Liver (tissue), 9 donors: ENCODE measurements around the gene ORMDL3. TPM values are rescaled to one million over a fixed set of nuclear protein-coding genes. Genes with fewer than 3 reads are reported as not detected.

ENCODE experiments used
- DNase-seq: peaks from one replicate; pipeline ENCODE4 v3.0.0-alpha.2; 2017; ENCODE audit warnings: low spot score
- H3K27ac ChIP-seq, 2 donors: one replicate each; pipeline ENCODE4 v1.7.0; 2013; ENCODE audit warnings: inconsistent platforms in 2 of 2, low read length in 2 of 2, control low read depth in 1 of 2, low read depth in 1 of 2, mild to moderate bottlenecking in 1 of 2
- H3K27me3 ChIP-seq, 4 donors: one replicate each; pipeline versions ENCODE4 v1.6.1 to v1.7.0; 2013; ENCODE audit warnings: low read length in 3 of 4, inconsistent platforms in 1 of 4, mild to moderate bottlenecking in 1 of 4, moderate library complexity in 1 of 4; ENCODE audit not compliant: control insufficient read depth in 4 of 4, insufficient read depth in 4 of 4
- H3K36me3 ChIP-seq, 4 donors: one replicate each; pipeline versions ENCODE4 v1.6.1 to v1.7.0; 2013; ENCODE audit warnings: low read length in 3 of 4, mild to moderate bottlenecking in 3 of 4, low read depth in 1 of 4, moderate library complexity in 1 of 4; ENCODE audit not compliant: control insufficient read depth in 4 of 4, insufficient read depth in 3 of 4
- H3K4me1 ChIP-seq, 4 donors: one replicate each; pipeline versions ENCODE4 v1.6.1 to v1.7.0; 2013; ENCODE audit warnings: low read length in 3 of 4, mild to moderate bottlenecking in 3 of 4, moderate library complexity in 1 of 4; ENCODE audit not compliant: control insufficient read depth in 4 of 4, insufficient read depth in 4 of 4
- H3K4me3 ChIP-seq, 3 donors: one replicate each; pipeline versions ENCODE4 v1.6.1 to v1.7.0; 2013; ENCODE audit warnings: low read length in 3 of 3, control low read depth in 1 of 3, low read depth in 1 of 3, mild to moderate bottlenecking in 1 of 3
- H3K9ac ChIP-seq, 2 donors: one replicate each; pipeline ENCODE4 v1.7.0; 2013; ENCODE audit warnings: low read length in 2 of 2, mild to moderate bottlenecking in 2 of 2, moderate library complexity in 2 of 2, control low read depth in 1 of 2, low read depth in 1 of 2
- H3K9me3 ChIP-seq, 4 donors: one replicate each; pipeline versions ENCODE4 v1.6.1 to v1.7.0; 2013; ENCODE audit warnings: low read length in 3 of 4; ENCODE audit not compliant: control insufficient read depth in 4 of 4
- ATF3 ChIP-seq: IDR thresholded peaks from 2 replicates; pipeline ENCODE4 v1.6.1; 2016; ENCODE audit warnings: antibody characterized with exemption
- CTCF ChIP-seq: fragments of 150-350 bp; IDR thresholded peaks from 2 replicates; pipeline ENCODE4 v1.5.1; 2017; ENCODE audit warnings: improper control_type of control experiment, low read depth, low read length; ENCODE audit not compliant: missing input control
- EGR1 ChIP-seq, 2 donors: IDR thresholded peaks; 2 replicates each; pipeline ENCODE4 v1.6.1; 2016 to 2018; ENCODE audit warnings: antibody characterized with exemption in 2 of 2, low read depth in 2 of 2
- FOXA1 ChIP-seq: IDR thresholded peaks from 2 replicates; pipeline ENCODE4 v1.6.1; 2016; ENCODE audit warnings: antibody characterized with exemption
- FOXA2 ChIP-seq: IDR thresholded peaks from 2 replicates; pipeline ENCODE4 v1.6.1; 2016; ENCODE audit warnings: antibody characterized with exemption
- GABPA ChIP-seq, 2 donors: IDR thresholded peaks in 1 of 2; conservative IDR thresholded peaks in 1 of 2; 2 replicates each; pipeline ENCODE4 v1.6.1; 2016; ENCODE audit warnings: antibody characterized with exemption in 2 of 2, mild to moderate bottlenecking in 1 of 2, moderate library complexity in 1 of 2
- HNF4A ChIP-seq, 2 donors: conservative IDR thresholded peaks; 2 replicates each; pipeline ENCODE4 v1.6.1; 2016; ENCODE audit warnings: antibody characterized with exemption in 2 of 2, mild to moderate bottlenecking in 2 of 2
- HNF4G ChIP-seq: IDR thresholded peaks from 2 replicates; pipeline ENCODE4 v1.6.1; 2016; ENCODE audit warnings: antibody characterized with exemption
- JUND ChIP-seq, 2 donors: IDR thresholded peaks; 2 replicates each; pipeline ENCODE4 v1.6.1; 2016; ENCODE audit warnings: antibody characterized with exemption in 2 of 2
- NR2F2 ChIP-seq: IDR thresholded peaks from 2 replicates; pipeline ENCODE4 v1.6.1; 2016; ENCODE audit warnings: antibody characterized with exemption
- RAD21 ChIP-seq, 2 donors: IDR thresholded peaks; 2 replicates each; pipeline ENCODE4 v1.6.1; 2016; ENCODE audit warnings: antibody characterized with exemption in 2 of 2, mild to moderate bottlenecking in 2 of 2
- RXRA ChIP-seq, 2 donors: IDR thresholded peaks; 2 replicates each; pipeline ENCODE4 v1.6.1; 2017 to 2018; ENCODE audit warnings: antibody characterized with exemption in 2 of 2, mild to moderate bottlenecking in 1 of 2
- SP1 ChIP-seq: IDR thresholded peaks from 2 replicates; pipeline ENCODE4 v1.6.1; 2018; ENCODE audit warnings: antibody characterized with exemption, mild to moderate bottlenecking
- TAF1 ChIP-seq: conservative IDR thresholded peaks from 2 replicates; pipeline ENCODE4 v1.6.1; 2016; ENCODE audit warnings: antibody characterized with exemption, mild to moderate bottlenecking
- YY1 ChIP-seq: IDR thresholded peaks from 2 replicates; pipeline ENCODE4 v1.6.1; 2016; ENCODE audit warnings: antibody characterized with exemption, mild to moderate bottlenecking
- ZBTB33 ChIP-seq: IDR thresholded peaks from 2 replicates; pipeline ENCODE4 v1.6.1; 2016; ENCODE audit warnings: antibody characterized with exemption
- WGBS: extraction: QIAGEN DNeasy Blood & Tissue Kit; methylation state at CpG from one replicate; pipeline ENCODE4 v1.1.7; 2013; 5-methylcytosine and 5-hydroxymethylcytosine counted together
- polyA plus RNA-seq, 2 donors: library from polyadenylated mRNA; stranded (reverse) in 1 of 2; unstranded in 1 of 2; fragments of 200-250 nt in 1 of 2; fragments of >200 nt in 1 of 2; fragmentation: Nextera tagmentation in 1 of 2; extraction: Ambion mirVana in 1 of 2; gene quantifications; one replicate each; pipeline versions ENCODE4 v1.2.1 to v1.2.3, GENCODE V29; 2013 to 2015
- total RNA-seq, 2 donors: library from RNA; depleted of rRNA; stranded (reverse); fragments of >200 nt; gene quantifications; one replicate each; pipeline ENCODE4 v1.2.3, GENCODE V29; 2014
- TF ChIP-seq, protein P1 (sequence below): IDR thresholded peaks from 2 replicates; pipeline ENCODE4 v1.6.1; 2016; ENCODE audit warnings: antibody characterized with exemption, mild to moderate bottlenecking
- TF ChIP-seq, protein P2 (sequence below): IDR thresholded peaks from 2 replicates; pipeline ENCODE4 v1.6.1; 2016; ENCODE audit warnings: antibody characterized with exemption
- donor health status: healthy.
- donor health status: healthy.
- donor health status: healthy.
- donor health status: healthy.
- donor health status: healthy.

ORMDL3 gene
- total and polyA plus RNA-seq, 4 donors = 71.0 to 141 (median 125) TPM

DNA sequence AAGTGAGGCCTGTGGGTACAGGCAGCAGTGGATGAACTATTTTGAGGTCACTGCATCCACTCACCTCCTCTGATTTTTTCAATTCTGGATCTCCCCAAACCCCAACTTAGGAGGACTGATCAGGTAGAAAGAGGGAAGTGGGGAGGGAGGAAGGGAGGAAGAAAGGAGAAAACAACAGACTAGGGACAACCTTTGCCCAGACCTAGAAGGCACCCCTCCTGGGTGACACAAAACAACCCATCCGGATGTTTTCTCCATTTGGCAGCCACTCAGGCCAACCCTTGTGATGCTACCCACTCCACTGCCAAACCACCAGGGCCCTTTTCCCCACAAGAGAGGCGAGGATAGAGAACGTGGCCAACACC, 2.7 kb downstream of the ORMDL3 start (continued):
- TF ChIP-seq, protein P1, sequence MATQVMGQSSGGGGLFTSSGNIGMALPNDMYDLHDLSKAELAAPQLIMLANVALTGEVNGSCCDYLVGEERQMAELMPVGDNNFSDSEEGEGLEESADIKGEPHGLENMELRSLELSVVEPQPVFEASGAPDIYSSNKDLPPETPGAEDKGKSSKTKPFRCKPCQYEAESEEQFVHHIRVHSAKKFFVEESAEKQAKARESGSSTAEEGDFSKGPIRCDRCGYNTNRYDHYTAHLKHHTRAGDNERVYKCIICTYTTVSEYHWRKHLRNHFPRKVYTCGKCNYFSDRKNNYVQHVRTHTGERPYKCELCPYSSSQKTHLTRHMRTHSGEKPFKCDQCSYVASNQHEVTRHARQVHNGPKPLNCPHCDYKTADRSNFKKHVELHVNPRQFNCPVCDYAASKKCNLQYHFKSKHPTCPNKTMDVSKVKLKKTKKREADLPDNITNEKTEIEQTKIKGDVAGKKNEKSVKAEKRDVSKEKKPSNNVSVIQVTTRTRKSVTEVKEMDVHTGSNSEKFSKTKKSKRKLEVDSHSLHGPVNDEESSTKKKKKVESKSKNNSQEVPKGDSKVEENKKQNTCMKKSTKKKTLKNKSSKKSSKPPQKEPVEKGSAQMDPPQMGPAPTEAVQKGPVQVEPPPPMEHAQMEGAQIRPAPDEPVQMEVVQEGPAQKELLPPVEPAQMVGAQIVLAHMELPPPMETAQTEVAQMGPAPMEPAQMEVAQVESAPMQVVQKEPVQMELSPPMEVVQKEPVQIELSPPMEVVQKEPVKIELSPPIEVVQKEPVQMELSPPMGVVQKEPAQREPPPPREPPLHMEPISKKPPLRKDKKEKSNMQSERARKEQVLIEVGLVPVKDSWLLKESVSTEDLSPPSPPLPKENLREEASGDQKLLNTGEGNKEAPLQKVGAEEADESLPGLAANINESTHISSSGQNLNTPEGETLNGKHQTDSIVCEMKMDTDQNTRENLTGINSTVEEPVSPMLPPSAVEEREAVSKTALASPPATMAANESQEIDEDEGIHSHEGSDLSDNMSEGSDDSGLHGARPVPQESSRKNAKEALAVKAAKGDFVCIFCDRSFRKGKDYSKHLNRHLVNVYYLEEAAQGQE = no peak

GRCh38 chr17:39923836-39924690, 3.3 kb downstream of the ORMDL3 start:
- peak overlapping the region; percentile 94 to 95 for H3K27ac ChIP-seq
- 38% methylated on average over 17 of the region's 17 CpGs for WGBS
- no peaks in the 10 kb centered on the region for H3K27me3 ChIP-seq
- peaks cover 6 to 13% (median 10%) of the 10 kb centered on the region in 4 donors for H3K36me3 ChIP-seq
- H3K4me3 ChIP-seq = no peak overlapping the region
- peak; percentile 54 for DNase-seq
- peak overlapping the region; percentile 12 to 67 for H3K9ac ChIP-seq
- no peaks in the 10 kb centered on the region for H3K9me3 ChIP-seq
- H3K4me1 ChIP-seq = peaks cover 31 to 78% (median 59%) of the 10 kb centered on the region in 4 donors
- TF ChIP-seq ZBTB33 (peak; percentile 52), HNF4G (peak; percentile 71), EGR1 (IDR thresholded peaks at IDR 0.05; ENCODE audit: low read depth in 2 of 2) (peak in 1 of 2 donors; percentile 70), RAD21 (IDR thresholded peaks at IDR 0.05) (peak; percentile 39 to 63), CTCF (no peak), GABPA (IDR thresholded peaks at IDR 0.05 in 1 of 2, conservative IDR thresholded peaks at IDR 0.05 in 1 of 2) (peak in 1 of 2 donors; percentile 49), RXRA (IDR thresholded peaks at IDR 0.05) (peak; percentile 94 to 96), ATF3 (no peak), YY1 (no peak), FOXA1 (peak; percentile 95), SP1 (peak; percentile 91), NR2F2 (peak; percentile 81), FOXA2 (peak; percentile 93), HNF4A (conservative IDR thresholded peaks at IDR 0.05) (peak; percentile 86 to 91), TAF1 (no peak), JUND (IDR thresholded peaks at IDR 0.05) (peak; percentile 64 to 86)
- TF ChIP-seq, protein P1 = peak; percentile 71
- TF ChIP-seq, protein P2, sequence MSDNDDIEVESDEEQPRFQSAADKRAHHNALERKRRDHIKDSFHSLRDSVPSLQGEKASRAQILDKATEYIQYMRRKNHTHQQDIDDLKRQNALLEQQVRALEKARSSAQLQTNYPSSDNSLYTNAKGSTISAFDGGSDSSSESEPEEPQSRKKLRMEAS = peak; percentile 92
